IMR-90 (cell line): Measurements from ENCODE around the gene TANGO6. TPM values are rescaled to one million over a fixed set of nuclear protein-coding genes. Genes with fewer than 3 reads are reported as not detected.

ENCODE experiments used
- ATAC-seq: fragments of 200-7000 bp; cut with Tn5 transposase; 2 replicates; pipeline ENCODE4 v1.9.1; 2020; ENCODE audit warnings: low read depth, mild to moderate bottlenecking, moderate library complexity
- BruUV-seq: library from RNA; stranded (reverse); fragments of 400-500 nt; replicated peaks from 2 replicates; lab custom pipeline; 2021; lab: Mats Ljungman, UMichigan
- CTCF ChIA-PET: fragments of 300-600 bp; formaldehyde crosslinking; extraction: SDS; loops from one replicate; lab custom pipeline; 2021; ENCODE audit warnings: antibody characterized with exemption; lab: Yijun Ruan, JAX
- POLR2A ChIA-PET: fragments of 300-600 bp; sonication (Branson Sonifier 250); formaldehyde crosslinking; loops from one replicate; lab custom pipeline; 2022; ENCODE audit warnings: antibody characterized with exemption; ENCODE audit not compliant: unreplicated experiment; lab: Charles Lee
- DNase-seq: peaks from one replicate; pipeline ENCODE4 v3.0.0; 2013
- H2AFZ ChIP-seq: replicated peaks from 2 replicates; pipeline ENCODE3; 2013; ENCODE audit warnings: low read length, mild to moderate bottlenecking; ENCODE audit not compliant: poor library complexity
- H2AK5ac ChIP-seq: 2 replicates; pipeline ENCODE4 v1.6.1; 2013; ENCODE audit warnings: low read depth, low read length, inconsistent platforms
- H2AK9ac ChIP-seq: replicated peaks from 2 replicates; pipeline ENCODE3; 2013; ENCODE audit warnings: mild to moderate bottlenecking, low read depth, low read length, moderate library complexity; ENCODE audit not compliant: poor library complexity
- H2BK120ac ChIP-seq: 2 replicates; pipeline ENCODE4 v1.6.1; 2013; ENCODE audit warnings: low read depth, low read length, inconsistent platforms
- H2BK15ac ChIP-seq: 3 replicates; pipeline ENCODE4 v1.6.1; 2013; ENCODE audit warnings: low read depth, low read length, inconsistent platforms
- H2BK20ac ChIP-seq: 2 replicates; pipeline ENCODE4 v1.6.1; 2013; ENCODE audit warnings: low read depth, mild to moderate bottlenecking, inconsistent platforms, low read length, moderate library complexity
- H2BK5ac ChIP-seq: 2 replicates; pipeline ENCODE4 v1.6.1; 2013; ENCODE audit warnings: mild to moderate bottlenecking, low read depth, low read length, inconsistent platforms; ENCODE audit not compliant: poor library complexity, severe bottlenecking
- H3K14ac ChIP-seq: replicated peaks from 2 replicates; pipeline ENCODE4 v1.6.1; 2013; ENCODE audit warnings: low read depth, low read length, inconsistent platforms
- H3K18ac ChIP-seq: 2 replicates; pipeline ENCODE4 v1.6.1; 2013; ENCODE audit warnings: low read depth, low read length, control low read depth
- H3K23ac ChIP-seq: 2 replicates; pipeline ENCODE4 v1.6.1; 2013; ENCODE audit warnings: low read depth, low read length, inconsistent platforms
- H3K27ac ChIP-seq: 2 replicates; pipeline ENCODE4 v1.5.1; 2013; ENCODE audit warnings: mild to moderate bottlenecking, control low read depth, low read length; ENCODE audit not compliant: insufficient read depth
- H3K27me3 ChIP-seq: 2 replicates; pipeline ENCODE4 v1.6.1; 2013; ENCODE audit warnings: low read length; ENCODE audit not compliant: control insufficient read depth, insufficient read depth
- H3K36me3 ChIP-seq: 2 replicates; pipeline ENCODE4 v1.6.1; 2013; ENCODE audit warnings: low read length, mixed read lengths; ENCODE audit not compliant: control insufficient read depth, insufficient read depth
- H3K4ac ChIP-seq: 2 replicates; pipeline ENCODE4 v1.6.1; 2013; ENCODE audit warnings: low read depth, low read length, inconsistent platforms
- H3K4me1 ChIP-seq: 2 replicates; pipeline ENCODE4 v1.6.1; 2013; ENCODE audit warnings: low read length, mixed read lengths; ENCODE audit not compliant: control insufficient read depth, insufficient read depth
- H3K4me2 ChIP-seq: 2 replicates; pipeline ENCODE4 v1.6.1; 2013; ENCODE audit warnings: low read depth, mild to moderate bottlenecking, control low read depth, low read length, moderate library complexity
- H3K4me3 ChIP-seq: 2 replicates; pipeline ENCODE4 v1.5.1; 2013; ENCODE audit warnings: low read depth, mild to moderate bottlenecking, control low read depth, low read length, moderate library complexity; ENCODE audit not compliant: insufficient read depth
- H3K56ac ChIP-seq: 2 replicates; pipeline ENCODE4 v1.6.1; 2013; ENCODE audit warnings: low read length, inconsistent platforms; ENCODE audit not compliant: insufficient read depth; ENCODE audit errors: extremely low read depth
- H3K79me1 ChIP-seq, 2 experiments: 2 replicates each; pipeline ENCODE4 v1.6.1; 2013; ENCODE audit warnings: low read length in 2 of 2, inconsistent platforms in 1 of 2, low read depth in 1 of 2
- H3K9ac ChIP-seq: 2 replicates; pipeline ENCODE4 v1.6.1; 2013; ENCODE audit warnings: low read depth, low read length, control low read depth
- H3K9me1 ChIP-seq: 2 replicates; pipeline ENCODE4 v1.6.1; 2013; ENCODE audit warnings: low read length, inconsistent platforms; ENCODE audit not compliant: insufficient read depth
- H3K9me3 ChIP-seq: 2 replicates; pipeline ENCODE4 v1.6.1; 2013; ENCODE audit warnings: low read length; ENCODE audit not compliant: control insufficient read depth, insufficient read depth
- H4K20me1 ChIP-seq: 2 replicates; pipeline ENCODE4 v1.6.1; 2013; ENCODE audit warnings: low read length, inconsistent platforms; ENCODE audit not compliant: insufficient read depth
- H4K5ac ChIP-seq: 2 replicates; pipeline ENCODE4 v1.6.1; 2013; ENCODE audit warnings: mild to moderate bottlenecking, low read depth, low read length, control low read depth
- H4K8ac ChIP-seq, 2 experiments: 2 replicates each; pipeline ENCODE4 v1.6.1; 2013; ENCODE audit warnings: low read depth in 2 of 2, low read length in 2 of 2, control low read depth in 1 of 2, inconsistent platforms in 1 of 2
- H4K91ac ChIP-seq: 2 replicates; pipeline ENCODE4 v1.6.1; 2013; ENCODE audit warnings: low read depth, low read length, inconsistent platforms; ENCODE audit not compliant: insufficient read depth
- CEBPB ChIP-seq: IDR thresholded peaks from 2 replicates; pipeline ENCODE4 v1.6.1; 2012; ENCODE audit warnings: low read depth, low read length, improper control_type of control experiment
- CHD1 ChIP-seq: IDR thresholded peaks from 2 replicates; pipeline ENCODE4 v1.6.1; 2012; ENCODE audit warnings: low read depth, low read length, improper control_type of control experiment
- MXI1 ChIP-seq: IDR thresholded peaks from 2 replicates; pipeline ENCODE4 v1.6.1; 2012; ENCODE audit warnings: low read depth, mild to moderate bottlenecking, low read length, moderate library complexity, borderline replicate concordance
- RCOR1 ChIP-seq: IDR thresholded peaks from 2 replicates; pipeline ENCODE4 v1.6.1; 2012; ENCODE audit warnings: mild to moderate bottlenecking, low read length, improper control_type of control experiment; ENCODE audit not compliant: insufficient replicate concordance
- RFX5 ChIP-seq: IDR thresholded peaks from 2 replicates; pipeline ENCODE4 v1.8.0; 2012; ENCODE audit warnings: low read depth, mild to moderate bottlenecking, low read length, moderate library complexity
- WGBS, 2 experiments: methylation state at CpG; one replicate each; pipeline versions ENCODE4 v1.1.5 to v1.1.7; 2013; ENCODE audit warnings: missing lambda C conversion rate in 2 of 2; ENCODE audit not compliant: insufficient read length in 1 of 2; ENCODE audit errors: extremely low coverage in 2 of 2; 5-methylcytosine and 5-hydroxymethylcytosine counted together
- dilution Hi-C: fragments of 300-500 bp; cut with HindIII; formaldehyde crosslinking; loops from one replicate; pipeline ENCODE4 v1.14.3; 2018; ENCODE audit warnings: low sequenced_read_pairs; ENCODE audit not compliant: unreplicated experiment
- in situ Hi-C: fragments of 300-500 bp; cut with MboI; formaldehyde crosslinking; loops from 3 replicates; pipeline ENCODE4 v1.14.3; 2019; ENCODE audit warnings: low sequenced_read_pairs, inconsistent platforms, mixed read lengths
- intact Hi-C: fragments of 100-400 bp; cut with micrococcal nuclease; formaldehyde crosslinking; loops from 2 replicates; pipeline ENCODE4 v1.10.0; 2022
- polyA plus RNA-seq, 3 experiments: library from polyadenylated mRNA; depleted of rRNA; stranded (reverse); fragments of >200 nt; gene quantifications; 2 replicates each; pipeline ENCODE4 v1.2.3, GENCODE V29; 2012; ENCODE audit warnings: low replicate concordance in 1 of 3
- total RNA-seq: library from RNA; depleted of rRNA; stranded (reverse); fragments of >200 nt; gene quantifications from 2 replicates; pipeline ENCODE4 v1.2.3, GENCODE V29; 2012
- TF ChIP-seq, protein P1 (sequence below): conservative IDR thresholded peaks from 2 replicates; pipeline ENCODE4 v1.5.1; 2012; ENCODE audit warnings: mild to moderate bottlenecking, low read depth, low read length, improper control_type of control experiment
- TF ChIP-seq, protein P2 (sequence below): fragments of 150-350 bp; IDR thresholded peaks from 2 replicates; pipeline ENCODE4 v1.6.1; 2017; ENCODE audit warnings: mild to moderate bottlenecking, antibody characterized with exemption, low read length, low read depth

The TANGO6 gene
- total and polyA plus RNA-seq, 2 of the 4 experiments (the other 2 are of a cell fraction) = 6.7 to 22.4 TPM

DNA sequence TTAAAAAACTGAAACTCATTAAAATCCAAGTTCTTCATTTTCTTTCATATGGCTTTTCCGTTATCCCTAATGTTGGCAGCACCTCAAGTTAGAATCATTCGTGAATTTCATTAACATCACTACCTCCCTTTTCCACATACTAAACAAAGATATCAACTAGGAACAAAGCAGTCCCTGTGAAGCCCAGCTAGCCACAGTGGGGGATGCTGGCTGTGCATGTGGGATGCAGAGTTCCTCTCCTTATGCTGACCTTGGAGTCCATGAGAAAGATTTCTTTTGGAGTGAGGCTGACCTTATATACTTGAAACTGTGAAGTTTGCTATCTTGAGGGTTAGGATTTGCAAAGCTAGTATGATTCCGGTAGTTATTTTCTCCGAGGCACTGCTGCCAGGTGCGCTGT, 117.6 kb downstream of the TANGO6 start:
- Histone ChIP-seq H3K36me3 (no peaks in the 10 kb centered on the region), H3K27ac (no peak overlapping the region), H3K4me3 (no peak overlapping the region), H2AK5ac (no peak overlapping the region), H3K4me2 (no peak overlapping the region), H3K18ac (no peak overlapping the region), H2BK20ac (no peak overlapping the region), H3K79me1 (no peaks in the 10 kb centered on the region), H3K9me1 (no peaks in the 10 kb centered on the region), H3K14ac (no peak overlapping the region), H3K27me3 (no peaks in the 10 kb centered on the region), H2BK5ac (no peak overlapping the region), H2AK9ac (no peak overlapping the region), H3K4ac (no peak overlapping the region), H3K9me3 (no peaks in the 10 kb centered on the region), H3K23ac (no peak overlapping the region), H4K20me1 (no peaks in the 10 kb centered on the region), H4K8ac (no peak overlapping the region), H2AFZ (no peak overlapping the region), H2BK15ac (no peak overlapping the region), H4K5ac (no peak overlapping the region), H3K4me1 (no peaks in the 10 kb centered on the region), H3K56ac (no peak overlapping the region), H2BK120ac (no peak overlapping the region), H4K91ac (no peak overlapping the region), H3K9ac (no peak overlapping the region)
- POLR2A ChIA-PET = no interaction called here
- ATAC-seq (no peak), DNase-seq (no peak)
- TF ChIP-seq, protein P1, sequence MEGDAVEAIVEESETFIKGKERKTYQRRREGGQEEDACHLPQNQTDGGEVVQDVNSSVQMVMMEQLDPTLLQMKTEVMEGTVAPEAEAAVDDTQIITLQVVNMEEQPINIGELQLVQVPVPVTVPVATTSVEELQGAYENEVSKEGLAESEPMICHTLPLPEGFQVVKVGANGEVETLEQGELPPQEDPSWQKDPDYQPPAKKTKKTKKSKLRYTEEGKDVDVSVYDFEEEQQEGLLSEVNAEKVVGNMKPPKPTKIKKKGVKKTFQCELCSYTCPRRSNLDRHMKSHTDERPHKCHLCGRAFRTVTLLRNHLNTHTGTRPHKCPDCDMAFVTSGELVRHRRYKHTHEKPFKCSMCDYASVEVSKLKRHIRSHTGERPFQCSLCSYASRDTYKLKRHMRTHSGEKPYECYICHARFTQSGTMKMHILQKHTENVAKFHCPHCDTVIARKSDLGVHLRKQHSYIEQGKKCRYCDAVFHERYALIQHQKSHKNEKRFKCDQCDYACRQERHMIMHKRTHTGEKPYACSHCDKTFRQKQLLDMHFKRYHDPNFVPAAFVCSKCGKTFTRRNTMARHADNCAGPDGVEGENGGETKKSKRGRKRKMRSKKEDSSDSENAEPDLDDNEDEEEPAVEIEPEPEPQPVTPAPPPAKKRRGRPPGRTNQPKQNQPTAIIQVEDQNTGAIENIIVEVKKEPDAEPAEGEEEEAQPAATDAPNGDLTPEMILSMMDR = no peak
- TF ChIP-seq CHD1 (no peak), RFX5 (no peak), MXI1 (no peak), CEBPB (no peak), RCOR1 (no peak)
- TF ChIP-seq, protein P2, sequence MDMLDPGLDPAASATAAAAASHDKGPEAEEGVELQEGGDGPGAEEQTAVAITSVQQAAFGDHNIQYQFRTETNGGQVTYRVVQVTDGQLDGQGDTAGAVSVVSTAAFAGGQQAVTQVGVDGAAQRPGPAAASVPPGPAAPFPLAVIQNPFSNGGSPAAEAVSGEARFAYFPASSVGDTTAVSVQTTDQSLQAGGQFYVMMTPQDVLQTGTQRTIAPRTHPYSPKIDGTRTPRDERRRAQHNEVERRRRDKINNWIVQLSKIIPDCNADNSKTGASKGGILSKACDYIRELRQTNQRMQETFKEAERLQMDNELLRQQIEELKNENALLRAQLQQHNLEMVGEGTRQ = no peak
- intact Hi-C loops = no loop called here
- in situ Hi-C loops = no loop called here
- dilution Hi-C loops = no loop called here
- no CpG with 5 or more reads among the region's 5 CpGs for WGBS, 2 experiments
- BruUV-seq = no TSS peak
- CTCF ChIA-PET = no interaction called here
